ENCODE results near the gene C15orf62. TPM values are rescaled to one million over a fixed set of nuclear protein-coding genes. Genes with fewer than 3 reads are reported as not detected.
A peak's percentile ranks its signal among the peaks of the same experiment; 100 is the strongest.

Gene C15orf62
- total RNA-seq, 4 donors from 2014 or later: 0.28 to 0.55 TPM; not detected in 2

GRCh38 chr15:40754883-40755811, 14.6 kb upstream of the C15orf62 start, which contains the start of gene RMDN3:
Gene RMDN3, minus strand, starts transcription at chr15:40755254. Its CDS starts 471 bp downstream, at chr15:40754783.
- Histone ChIP-seq H3K9me3 (no peaks in the 10 kb centered on the region), H3K36me3 (no peaks in the 10 kb centered on the region), H3K4me3 (peak within 1 kb of the TSS; percentile 74 to 96), H3K27me3 (no peaks in the 10 kb centered on the region), H3K27ac (peak within 1 kb of the TSS; percentile 81 to 85), H3K4me1 (no peaks in the 10 kb centered on the region)
- DNase-seq: peak; percentile 91 to 95
- intact Hi-C loops (cut with DNase I; ENCODE audit: low total_unique reads): no loop called here
- peak in 3 of 4 experiments; percentile 22 to 64 (median 35) for TF ChIP-seq CTCF (IDR thresholded peaks at IDR 0.05)
- TF ChIP-seq POLR2A (IDR thresholded peaks at IDR 0.05): peak; percentile 60 to 71

- intact Hi-C loops (cut with DNase I; ENCODE audit: low total_unique reads): no loop called here
Measured at GRCh38 chr15:40755812-40756208, 14.0 kb upstream of the C15orf62 start.

GRCh38 chr15:40756938-40757337, 12.8 kb upstream of the C15orf62 start:
- no peak for DNase-seq
- no peak for TF ChIP-seq POLR2A (IDR thresholded peaks at IDR 0.05)
- no peak for TF ChIP-seq CTCF (IDR thresholded peaks at IDR 0.05)
- Histone ChIP-seq H3K9me3 (no peaks in the 10 kb centered on the region), H3K27ac (no peak overlapping the region), H3K36me3 (no peaks in the 10 kb centered on the region), H3K27me3 (no peaks in the 10 kb centered on the region), H3K4me3 (no peak overlapping the region), H3K4me1 (no peaks in the 10 kb centered on the region)
- intact Hi-C loops (cut with DNase I; ENCODE audit: low total_unique reads): no loop called here

More at GRCh38 chr15:40755812-40756208, 14.0 kb upstream of the C15orf62 start:
- H3K27me3 ChIP-seq: no peaks in the 10 kb centered on the region
- TF ChIP-seq POLR2A (IDR thresholded peaks at IDR 0.05) (no peak), CTCF (IDR thresholded peaks at IDR 0.05) (no peak)
- H3K27ac ChIP-seq: peak overlapping the region; percentile 81 to 85
- no peak for DNase-seq
- peak overlapping the region; percentile 74 to 96 for H3K4me3 ChIP-seq
- H3K9me3 ChIP-seq: no peaks in the 10 kb centered on the region
- H3K36me3 ChIP-seq: no peaks in the 10 kb centered on the region
- H3K4me1 ChIP-seq: no peaks in the 10 kb centered on the region

GRCh38 chr15:40759961-40760360, 9.8 kb upstream of the C15orf62 start:
- DNase-seq: no peak
- no peak for TF ChIP-seq POLR2A (IDR thresholded peaks at IDR 0.05)
- TF ChIP-seq CTCF (IDR thresholded peaks at IDR 0.05): no peak
- Histone ChIP-seq H3K9me3 (no peaks in the 10 kb centered on the region), H3K36me3 (no peaks in the 10 kb centered on the region), H3K4me1 (peaks cover 0 to 4% of the 10 kb centered on the region in 2 donors), H3K27me3 (no peaks in the 10 kb centered on the region), H3K4me3 (no peak overlapping the region), H3K27ac (no peak overlapping the region)
- intact Hi-C loops (cut with DNase I; ENCODE audit: low total_unique reads): no loop called here
